ENCODE data around the gene GALNT9. TPM values are rescaled to one million over a fixed set of nuclear protein-coding genes. Genes with fewer than 3 reads are reported as not detected.
"Not testable (repeated sequence)": the region's sequence is repeated elsewhere in the genome, so short reads cannot be mapped to it uniquely, and the experiment has no call there.

The GALNT9 gene
- total RNA-seq, 1 experiment from 2014 or later, result 0.54 TPM

- Mint-ChIP-seq H3K36me3 (ENCODE audit: insufficient read depth, unreplicated experiment) (no peaks in the 10 kb centered on the region), H3K4me1 (ENCODE audit: low read depth, unreplicated experiment) (no peaks in the 10 kb centered on the region), H3K27me3 (ENCODE audit: unreplicated experiment) (peaks cover 90% of the 10 kb centered on the region), H3K4me3 (ENCODE audit: low read depth, unreplicated experiment) (no peak overlapping the region), H3K9me3 (ENCODE audit: low read depth, unreplicated experiment) (no peaks in the 10 kb centered on the region), H3K27ac (ENCODE audit: unreplicated experiment) (no peak overlapping the region)
- intact Hi-C loops (cut with micrococcal nuclease; ENCODE audit: unreplicated experiment), result no loop called here
- TF ChIP-seq, protein P1, sequence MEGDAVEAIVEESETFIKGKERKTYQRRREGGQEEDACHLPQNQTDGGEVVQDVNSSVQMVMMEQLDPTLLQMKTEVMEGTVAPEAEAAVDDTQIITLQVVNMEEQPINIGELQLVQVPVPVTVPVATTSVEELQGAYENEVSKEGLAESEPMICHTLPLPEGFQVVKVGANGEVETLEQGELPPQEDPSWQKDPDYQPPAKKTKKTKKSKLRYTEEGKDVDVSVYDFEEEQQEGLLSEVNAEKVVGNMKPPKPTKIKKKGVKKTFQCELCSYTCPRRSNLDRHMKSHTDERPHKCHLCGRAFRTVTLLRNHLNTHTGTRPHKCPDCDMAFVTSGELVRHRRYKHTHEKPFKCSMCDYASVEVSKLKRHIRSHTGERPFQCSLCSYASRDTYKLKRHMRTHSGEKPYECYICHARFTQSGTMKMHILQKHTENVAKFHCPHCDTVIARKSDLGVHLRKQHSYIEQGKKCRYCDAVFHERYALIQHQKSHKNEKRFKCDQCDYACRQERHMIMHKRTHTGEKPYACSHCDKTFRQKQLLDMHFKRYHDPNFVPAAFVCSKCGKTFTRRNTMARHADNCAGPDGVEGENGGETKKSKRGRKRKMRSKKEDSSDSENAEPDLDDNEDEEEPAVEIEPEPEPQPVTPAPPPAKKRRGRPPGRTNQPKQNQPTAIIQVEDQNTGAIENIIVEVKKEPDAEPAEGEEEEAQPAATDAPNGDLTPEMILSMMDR (IDR thresholded peaks at IDR 0.05; ENCODE audit: unreplicated experiment), result no peak
- no peak for DNase-seq
- CTCF ChIA-PET, result no interaction called here
- no TSS peak for BruUV-seq (replicated peaks)
Measured at GRCh38 chr12:132255642-132256041, 73.7 kb downstream of the GALNT9 start.

DNA sequence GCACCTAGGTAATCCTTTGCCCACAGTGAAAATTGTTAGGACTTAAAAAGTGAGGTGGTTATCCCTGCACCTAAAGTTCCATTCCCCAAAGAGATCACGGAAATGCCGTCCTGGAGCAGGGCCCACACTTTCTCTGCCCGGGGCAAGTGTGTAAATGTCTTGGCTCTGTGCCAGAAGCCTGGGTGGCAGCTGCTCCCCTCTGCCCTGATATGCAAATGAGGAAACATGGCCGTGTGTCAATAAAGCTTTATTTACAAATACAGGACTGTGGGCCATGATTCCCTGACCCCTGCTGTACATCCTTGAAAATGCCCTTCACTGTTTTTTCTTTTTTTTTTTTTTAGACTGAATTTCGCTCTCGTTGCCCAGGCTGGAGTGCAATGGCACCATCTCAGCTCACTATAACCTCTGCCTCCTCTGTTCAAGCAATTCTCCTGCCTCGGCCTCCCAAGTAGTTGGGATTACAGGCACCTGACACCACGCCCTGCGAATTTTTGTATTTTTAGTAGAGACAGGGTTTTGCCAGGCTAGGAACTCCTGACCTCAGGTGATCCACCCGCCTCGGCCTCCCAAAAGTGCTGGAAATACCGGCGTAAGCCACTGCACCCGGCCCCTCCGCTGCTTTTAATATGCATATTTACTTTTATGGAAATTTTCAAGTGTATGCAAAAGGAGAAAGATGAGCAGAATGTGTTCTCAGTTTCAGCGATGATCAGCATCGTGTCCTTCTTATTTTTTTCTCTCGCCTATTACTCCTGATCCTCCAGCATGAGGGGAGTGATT, 75.5 kb downstream of the GALNT9 start:
- H3K4me1 Mint-ChIP-seq (ENCODE audit: low read depth, unreplicated experiment), result no peaks in the 10 kb centered on the region
- H3K9me3 Mint-ChIP-seq (ENCODE audit: low read depth, unreplicated experiment), result no peaks in the 10 kb centered on the region
- no peak overlapping the region for H3K4me3 Mint-ChIP-seq (ENCODE audit: low read depth, unreplicated experiment)
- intact Hi-C loops (cut with micrococcal nuclease; ENCODE audit: unreplicated experiment), result no loop called here
- peaks cover 95% of the 10 kb centered on the region for H3K27me3 Mint-ChIP-seq (ENCODE audit: unreplicated experiment)
- BruUV-seq (replicated peaks), result no TSS peak
- CTCF ChIA-PET, result no interaction called here
- no peaks in the 10 kb centered on the region for H3K36me3 Mint-ChIP-seq (ENCODE audit: insufficient read depth, unreplicated experiment)
- H3K27ac Mint-ChIP-seq (ENCODE audit: unreplicated experiment), result no peak overlapping the region
- peak; percentile 32 for DNase-seq
- TF ChIP-seq, protein P1 (IDR thresholded peaks at IDR 0.05; ENCODE audit: unreplicated experiment), result no peak

DNA sequence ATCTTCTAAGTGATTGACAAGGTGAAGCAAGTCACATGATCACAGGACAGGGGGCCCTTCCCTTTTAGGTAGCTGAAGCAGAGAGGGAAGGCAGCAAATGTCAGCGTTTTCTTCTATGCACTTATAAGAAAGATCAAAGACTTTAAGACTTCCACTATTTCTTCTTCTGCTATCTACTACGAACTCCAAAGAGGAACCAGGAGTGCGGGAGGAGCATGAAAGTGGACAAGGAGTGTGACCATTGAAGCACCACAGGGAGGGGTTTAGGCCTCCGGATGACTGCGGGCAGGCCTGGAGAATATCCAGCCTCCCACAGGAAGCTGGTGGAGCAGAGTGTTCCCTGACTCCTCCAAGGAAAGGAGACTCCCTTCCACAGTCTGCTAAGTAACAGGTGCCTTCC, 76.4 kb downstream of the GALNT9 start:
- DNase-seq; CTCF ChIA-PET; H3K27ac Mint-ChIP-seq (ENCODE audit: unreplicated experiment); H3K4me1 Mint-ChIP-seq (ENCODE audit: low read depth, unreplicated experiment); BruUV-seq (replicated peaks); H3K4me3 Mint-ChIP-seq (ENCODE audit: low read depth, unreplicated experiment); intact Hi-C loops (cut with micrococcal nuclease; ENCODE audit: unreplicated experiment); H3K9me3 Mint-ChIP-seq (ENCODE audit: low read depth, unreplicated experiment); H3K36me3 Mint-ChIP-seq (ENCODE audit: insufficient read depth, unreplicated experiment): not testable (repeated sequence)
- H3K27me3 Mint-ChIP-seq (ENCODE audit: unreplicated experiment), result peaks cover 95% of the 10 kb centered on the region

- CTCF ChIA-PET, result no interaction called here
- intact Hi-C loops (cut with micrococcal nuclease; ENCODE audit: unreplicated experiment), result no loop called here
- no peak overlapping the region for H3K27ac Mint-ChIP-seq (ENCODE audit: unreplicated experiment)
- BruUV-seq (replicated peaks), result no TSS peak
- no peak overlapping the region for H3K4me3 Mint-ChIP-seq (ENCODE audit: low read depth, unreplicated experiment)
- peaks cover 95% of the 10 kb centered on the region for H3K27me3 Mint-ChIP-seq (ENCODE audit: unreplicated experiment)
- no peak for DNase-seq
- no peaks in the 10 kb centered on the region for H3K4me1 Mint-ChIP-seq (ENCODE audit: low read depth, unreplicated experiment)
- no peaks in the 10 kb centered on the region for H3K9me3 Mint-ChIP-seq (ENCODE audit: low read depth, unreplicated experiment)
- TF ChIP-seq, protein P1 (IDR thresholded peaks at IDR 0.05; ENCODE audit: unreplicated experiment), result no peak
- no peaks in the 10 kb centered on the region for H3K36me3 Mint-ChIP-seq (ENCODE audit: insufficient read depth, unreplicated experiment)
Measured at GRCh38 chr12:132251741-132252490, 77.5 kb downstream of the GALNT9 start.

DNA sequence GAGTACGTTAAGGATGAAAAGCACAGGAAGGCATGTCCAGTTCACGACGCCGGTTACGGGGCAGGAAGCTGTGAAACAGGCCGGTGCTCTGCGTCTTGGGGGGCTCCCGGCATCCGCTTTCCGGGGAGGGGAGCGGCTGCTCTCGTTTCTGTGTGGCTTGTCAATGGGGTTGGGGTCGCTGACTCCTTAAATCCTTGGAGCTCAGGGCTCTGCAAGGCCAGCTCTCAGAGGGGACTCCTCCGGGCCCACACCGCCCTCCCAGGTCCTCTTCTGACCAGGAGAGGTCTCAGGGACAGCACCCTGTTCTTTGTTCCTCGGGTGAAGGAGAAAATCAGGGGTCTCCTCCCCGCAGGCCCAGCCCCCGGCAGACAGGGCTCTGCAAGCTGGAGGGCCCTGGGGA, 78.1 kb downstream of the GALNT9 start:
- TF ChIP-seq, protein P1 (IDR thresholded peaks at IDR 0.05; ENCODE audit: unreplicated experiment), result no peak
- no peak for DNase-seq
- CTCF ChIA-PET, result no interaction called here
- Mint-ChIP-seq H3K9me3 (ENCODE audit: low read depth, unreplicated experiment) (no peaks in the 10 kb centered on the region), H3K27ac (ENCODE audit: unreplicated experiment) (no peak overlapping the region), H3K4me3 (ENCODE audit: low read depth, unreplicated experiment) (no peak overlapping the region), H3K36me3 (ENCODE audit: insufficient read depth, unreplicated experiment) (no peaks in the 10 kb centered on the region), H3K27me3 (ENCODE audit: unreplicated experiment) (peaks cover 95% of the 10 kb centered on the region), H3K4me1 (ENCODE audit: low read depth, unreplicated experiment) (no peaks in the 10 kb centered on the region)
- BruUV-seq (replicated peaks), result no TSS peak
- intact Hi-C loops (cut with micrococcal nuclease; ENCODE audit: unreplicated experiment), result no loop called here

Data from Calu3 (cell line).